ENCODE data around the gene KIZ.
A peak's percentile ranks its signal among the peaks of the same experiment; 100 is the strongest.

Gene KIZ

GRCh38 chr20:21125849-21126580 lies at the start of gene KIZ:
KIZ (plus strand) TSS chr20:21126082; CDS start chr20:21126116, 34 bp downstream.
- DNase-seq, result peak; percentile 97

DNA sequence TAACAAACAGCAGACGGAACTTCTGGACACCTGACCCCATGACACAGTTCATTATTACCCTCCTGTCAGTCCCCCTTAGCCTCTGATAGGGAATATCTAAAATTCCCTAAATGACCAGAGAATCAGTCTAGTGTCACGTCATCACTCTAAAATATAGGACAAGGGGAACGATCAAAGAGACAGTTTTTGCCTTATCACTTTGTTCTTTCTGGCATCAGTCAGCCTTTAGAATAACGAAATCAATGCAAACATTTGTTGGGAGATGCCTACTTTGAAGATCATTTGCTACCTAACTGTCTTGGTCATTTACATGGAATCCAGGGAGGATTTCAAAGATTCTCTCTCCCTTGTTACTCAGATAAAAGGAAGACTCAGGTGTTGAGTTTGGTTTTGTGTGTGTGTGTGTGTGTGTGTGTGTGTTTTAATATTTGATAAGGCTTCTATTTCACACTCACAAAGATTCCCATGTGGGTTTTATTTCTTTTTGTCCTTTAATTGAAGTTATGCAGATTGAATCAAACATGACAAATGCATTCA lies 48.0 kb upstream of the KIZ start:
- no peak for DNase-seq

DNA sequence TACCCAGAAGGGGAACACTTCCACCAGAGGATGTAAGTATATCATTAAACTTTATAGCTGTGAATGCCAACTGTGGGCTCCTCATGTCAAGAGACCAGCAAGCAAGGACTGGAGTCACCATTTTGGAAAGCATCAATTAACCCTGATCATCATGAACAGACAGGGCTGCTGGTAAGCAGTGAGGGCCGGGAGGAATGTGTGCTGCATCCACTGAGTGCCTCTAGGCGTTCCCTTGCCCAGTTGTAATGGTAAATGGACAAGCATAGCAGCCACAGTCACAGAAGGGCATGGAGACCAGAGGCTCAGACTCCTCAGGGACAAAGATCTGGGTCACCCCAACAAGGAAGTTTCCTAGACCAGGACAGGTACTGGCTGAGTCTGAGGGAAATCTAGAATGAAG lies 43.3 kb upstream of the KIZ start:
- no peak for DNase-seq

DNA sequence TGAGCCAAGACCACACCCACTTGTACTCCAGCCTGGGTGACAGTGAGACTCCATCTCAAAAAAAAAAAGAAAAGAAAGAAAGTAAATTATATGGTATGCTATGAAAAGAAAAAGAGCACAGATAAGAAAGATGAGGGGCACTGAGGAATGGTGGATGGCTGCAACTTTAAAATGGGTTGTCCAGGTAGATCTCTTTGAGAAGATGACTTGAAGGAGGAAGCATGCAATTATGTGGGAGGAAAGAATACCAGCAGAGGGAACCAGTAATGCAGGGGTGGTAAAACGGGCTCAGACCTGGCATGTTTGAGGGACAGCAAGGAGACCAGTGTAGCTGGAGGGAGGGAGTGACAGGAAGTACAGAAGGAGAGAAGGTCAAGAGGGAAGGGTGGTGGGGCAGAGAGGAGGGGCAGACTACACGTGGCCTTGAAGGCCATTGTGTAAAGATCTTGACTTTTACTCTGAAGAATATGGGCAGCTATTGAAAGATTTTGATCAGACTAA lies 42.0 kb upstream of the KIZ start:
- no peak for DNase-seq

DNA sequence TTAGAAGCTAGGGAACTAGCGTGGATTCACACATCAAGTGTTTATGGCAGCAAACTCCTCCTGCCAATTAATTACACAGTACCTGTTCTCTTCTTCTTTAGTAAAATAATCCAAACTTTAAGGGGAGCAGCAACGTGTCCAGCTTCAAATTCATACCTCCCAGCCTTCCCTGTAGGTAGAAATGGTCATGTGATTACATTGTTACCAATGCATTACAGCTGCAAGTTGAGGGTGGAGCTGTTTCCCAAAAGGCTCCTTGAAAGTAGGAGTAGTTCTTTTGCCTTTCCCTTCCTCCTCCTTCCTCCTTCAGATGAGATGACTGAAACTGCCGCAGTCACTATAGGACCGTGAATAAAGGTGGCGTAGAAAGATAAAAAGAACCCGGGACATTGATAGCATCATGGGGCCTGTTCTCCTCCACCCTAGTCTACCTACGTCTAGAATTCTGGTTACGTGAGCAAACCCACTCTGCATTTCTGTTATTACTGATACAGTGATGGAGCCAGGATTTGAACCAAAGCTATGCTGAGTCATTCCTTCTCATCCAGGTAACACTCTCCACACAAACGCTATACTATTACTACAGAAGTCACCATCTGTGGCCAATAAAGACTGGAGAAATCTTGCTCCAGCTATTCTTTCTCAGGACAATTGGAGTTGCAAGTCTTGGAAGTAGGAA lies 37.9 kb upstream of the KIZ start:
- no peak for DNase-seq

DNA sequence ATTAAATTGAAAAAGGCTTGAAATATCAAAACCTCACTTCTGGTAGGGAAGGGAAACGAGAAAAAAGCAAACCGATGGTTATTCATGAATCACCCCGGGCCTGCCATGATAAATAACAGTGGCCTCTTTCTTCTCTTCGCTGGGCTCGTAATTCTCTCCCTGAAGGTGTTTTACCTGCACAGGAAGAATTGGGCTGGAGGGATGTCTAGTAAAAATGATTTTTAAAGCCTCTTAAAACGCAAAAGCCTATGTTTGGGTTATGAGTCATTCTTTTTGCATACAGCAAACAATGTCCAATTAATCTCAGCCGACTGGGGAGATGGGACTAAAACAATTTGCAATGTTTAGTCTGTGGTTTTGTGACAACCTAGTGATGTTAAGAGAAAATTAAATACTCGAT lies 36.5 kb upstream of the KIZ start:
- DNase-seq, result no peak

DNA sequence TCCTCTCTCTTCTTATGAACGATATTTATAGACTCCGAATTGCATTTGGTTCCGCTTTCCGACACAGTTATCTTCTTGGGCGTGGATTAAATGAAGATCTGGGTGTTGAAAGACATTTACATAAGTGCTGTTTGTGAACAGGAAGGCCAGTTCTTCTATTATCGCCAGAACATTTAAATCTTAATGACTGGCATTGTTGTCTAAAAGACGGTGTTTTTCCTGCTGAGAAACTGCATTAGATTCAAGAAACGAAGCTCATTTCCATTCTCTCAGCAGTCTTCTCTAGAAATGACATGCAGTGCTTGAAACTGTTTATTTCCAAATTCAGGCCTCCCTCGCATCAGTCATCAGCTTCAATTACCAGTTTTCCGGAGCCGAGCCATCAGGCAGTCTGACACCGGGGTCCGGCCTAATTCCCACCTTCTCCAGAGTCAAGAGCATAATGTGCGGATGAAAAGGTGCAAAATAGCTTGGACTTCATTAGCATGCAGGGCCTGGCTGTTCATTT lies 35.7 kb upstream of the KIZ start:
- DNase-seq, result no peak

DNA sequence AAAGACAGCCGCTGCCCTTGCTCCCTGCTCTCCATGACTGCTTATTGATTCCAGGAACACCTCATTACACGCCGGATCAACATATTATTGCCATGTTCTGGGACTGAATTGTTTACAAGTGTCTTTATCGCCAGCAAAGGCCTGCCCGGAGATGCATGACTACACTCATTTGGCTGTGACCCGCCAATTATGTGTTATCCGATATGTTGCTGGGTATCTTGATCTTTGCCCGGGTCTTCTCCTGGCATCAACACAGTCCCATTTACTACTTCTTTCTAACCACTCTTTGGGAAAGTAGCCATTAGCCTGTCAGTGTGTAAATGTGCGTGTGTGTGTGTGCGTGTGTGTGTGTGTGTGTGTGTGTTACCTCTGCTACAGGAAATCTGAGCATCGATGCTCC lies 35.2 kb upstream of the KIZ start:
- DNase-seq, result no peak

DNA sequence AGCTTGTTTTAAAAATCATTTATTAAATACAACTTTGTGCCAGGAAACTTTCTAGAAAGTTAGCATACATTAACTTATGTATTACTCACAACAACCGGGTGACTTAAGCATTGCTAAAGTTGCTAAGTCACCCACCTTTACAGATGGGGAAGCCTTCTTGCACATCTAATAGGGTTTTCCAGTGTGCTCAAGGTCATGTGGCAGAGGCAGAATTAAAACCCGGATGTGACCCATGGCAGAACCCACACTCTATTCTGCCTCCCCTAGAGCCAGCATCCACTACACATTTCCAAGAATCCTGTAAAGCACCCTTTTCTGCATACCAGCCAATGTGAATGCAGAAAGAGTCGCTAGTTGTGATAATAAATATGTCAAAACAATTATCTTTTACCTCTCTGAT lies 33.1 kb upstream of the KIZ start:
- DNase-seq, result no peak

- no peak for DNase-seq
These were observed 29.4 kb upstream of the KIZ start for GRCh38 chr20:21096321-21097043.

DNA sequence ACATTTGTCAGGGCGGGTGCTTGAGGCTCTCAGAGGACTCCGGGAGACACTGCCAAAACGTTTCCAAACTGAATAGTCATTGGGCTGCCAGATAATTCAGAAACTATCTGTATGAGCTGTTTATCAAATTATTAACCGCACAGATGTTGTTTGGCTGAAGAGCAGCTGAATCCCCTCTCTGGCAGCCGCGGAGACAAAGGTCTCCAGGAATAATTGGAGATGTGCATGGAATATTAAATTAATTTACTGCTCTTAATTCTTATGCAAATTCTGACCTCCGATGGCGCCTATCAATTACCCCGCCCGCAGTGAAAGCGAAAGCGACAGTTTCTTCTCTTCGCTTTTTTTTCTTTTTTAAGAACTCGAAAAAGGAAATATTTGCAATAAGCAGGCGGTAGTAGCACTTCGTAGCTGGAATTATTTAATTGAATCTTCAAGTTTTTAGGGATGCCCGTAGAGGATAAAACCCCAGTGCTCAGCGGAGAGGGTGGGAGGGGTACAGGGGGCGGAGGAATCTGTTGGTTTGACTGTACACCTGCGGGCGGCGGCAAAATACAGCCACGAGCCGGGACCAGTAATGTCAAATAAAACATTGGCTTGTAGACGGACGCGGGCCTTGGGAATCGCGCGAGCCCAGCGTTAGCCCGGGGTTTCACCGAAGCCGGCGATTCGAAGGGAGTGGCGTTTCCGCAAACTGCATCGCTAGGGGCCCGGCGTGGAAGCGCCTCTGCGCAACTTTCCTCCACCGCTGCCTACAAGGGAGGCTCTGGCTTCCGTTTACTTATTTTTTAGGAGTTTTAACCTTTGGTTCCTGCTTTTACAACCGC lies 25.9 kb upstream of the KIZ start:
- peak; percentile 46 to 60 for DNase-seq

- peak in 1 of 2 experiments; percentile 19 for DNase-seq
These were observed 25.1 kb upstream of the KIZ start for GRCh38 chr20:21100578-21101452.

DNA sequence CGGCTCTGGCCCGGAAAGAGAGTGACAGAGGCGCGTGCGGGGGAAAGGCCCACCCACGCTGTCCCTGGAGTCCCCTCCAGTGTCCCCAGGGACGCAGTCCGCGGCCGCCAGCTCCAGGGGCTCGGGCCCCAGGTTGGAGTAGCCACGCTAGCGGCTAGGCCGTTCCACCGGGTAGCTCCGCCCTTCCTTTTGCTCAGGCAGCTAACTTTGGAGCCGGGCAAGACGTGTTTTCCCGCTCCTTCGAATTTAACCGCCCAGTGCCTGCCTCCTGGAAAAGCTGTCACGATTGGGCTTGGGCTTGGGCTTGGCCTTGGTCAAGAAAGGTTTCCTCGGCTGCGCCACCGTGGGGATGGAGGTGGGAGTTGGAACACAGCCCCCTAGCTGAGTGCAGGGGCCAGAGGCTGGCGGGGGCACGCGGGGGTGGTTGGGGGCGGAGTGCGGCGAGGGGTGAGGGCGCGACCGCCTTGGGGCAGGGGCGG lies 24.4 kb upstream of the KIZ start:
- DNase-seq, result peak in 1 of 2 experiments; percentile 30

DNA sequence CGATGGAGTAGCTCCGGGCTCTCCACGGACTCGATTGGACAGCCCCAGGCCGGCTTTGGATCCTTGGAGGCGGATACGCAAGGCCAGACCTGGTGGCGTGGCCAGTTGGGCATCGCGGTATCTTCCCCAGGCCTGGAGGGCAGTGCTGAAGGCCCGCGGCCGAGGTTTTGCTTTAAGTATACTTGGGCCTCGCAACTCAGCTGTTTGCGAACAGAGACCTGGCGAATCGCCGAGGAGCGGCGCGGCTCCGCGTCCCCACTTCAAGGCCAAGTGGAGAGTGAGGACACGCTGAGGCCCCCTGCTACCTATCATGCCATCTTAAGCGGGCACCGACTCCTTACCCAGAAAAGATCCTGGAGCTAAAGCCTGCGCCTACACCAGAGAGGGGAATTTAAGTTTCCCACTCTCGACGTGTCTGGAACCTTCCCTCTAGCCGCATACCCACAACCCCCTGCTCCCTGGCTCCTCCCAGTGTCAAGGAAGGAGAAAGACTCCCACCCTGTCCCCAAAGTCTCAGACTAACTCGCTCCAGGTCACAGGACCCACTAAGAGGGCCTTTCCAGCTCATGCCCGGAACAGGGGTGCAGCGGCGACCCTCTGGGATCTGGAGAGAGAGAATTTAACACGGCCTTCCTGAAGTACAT lies 23.8 kb upstream of the KIZ start:
- no peak for DNase-seq

DNA sequence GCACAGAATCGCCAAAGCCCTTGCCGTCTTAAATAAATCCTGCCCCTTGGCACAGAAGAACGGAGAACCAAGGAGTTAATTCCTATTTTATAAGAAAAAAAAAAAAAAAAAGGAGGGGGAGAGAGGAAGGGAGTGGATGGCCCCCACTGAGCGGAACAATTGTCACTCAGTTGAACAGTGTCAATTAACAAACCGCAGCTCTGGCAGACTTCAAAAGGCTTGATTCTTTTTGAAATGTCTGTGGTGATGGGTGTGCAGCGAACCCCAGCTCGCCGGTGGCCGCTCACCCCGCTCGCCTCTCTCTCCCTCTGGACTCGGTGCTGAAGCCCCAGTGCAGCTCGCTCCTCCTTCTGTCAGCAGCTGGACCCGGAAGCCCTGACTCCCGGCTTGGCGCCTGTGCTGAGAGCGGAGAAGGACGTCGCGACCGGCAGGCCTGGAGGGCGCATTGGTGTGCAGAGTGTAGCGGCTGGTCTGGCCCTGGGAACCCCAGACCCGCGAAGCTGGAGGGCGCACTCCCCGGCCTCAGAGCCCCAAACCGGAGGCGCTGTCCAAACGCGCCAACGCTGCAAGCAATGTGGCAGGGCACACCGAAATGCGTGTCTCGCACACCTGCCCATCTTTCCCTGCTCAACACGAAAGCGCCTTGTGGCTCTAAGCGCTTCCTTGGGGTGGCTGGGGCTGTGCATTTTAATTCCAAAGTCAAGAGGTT lies 23.1 kb upstream of the KIZ start:
- DNase-seq, result peak; percentile 31 to 51

- no peak for DNase-seq
These were observed 22.1 kb upstream of the KIZ start for GRCh38 chr20:21103582-21104465.

DNA sequence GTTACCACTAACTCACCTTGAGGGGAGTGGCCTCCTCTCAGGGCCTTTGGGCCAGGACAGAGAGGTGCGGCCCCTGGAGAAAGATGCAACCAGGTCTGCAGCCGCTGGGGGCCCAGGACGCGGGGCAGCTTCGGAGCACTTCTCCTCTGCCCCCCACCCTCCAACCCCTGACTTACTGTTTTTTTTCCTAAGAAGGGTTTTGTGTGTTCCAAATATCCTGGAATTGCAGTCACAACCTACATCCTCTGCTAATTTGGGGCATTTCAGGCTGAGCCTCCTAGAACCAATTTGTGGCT lies 21.5 kb upstream of the KIZ start:
- no peak for DNase-seq

DNA sequence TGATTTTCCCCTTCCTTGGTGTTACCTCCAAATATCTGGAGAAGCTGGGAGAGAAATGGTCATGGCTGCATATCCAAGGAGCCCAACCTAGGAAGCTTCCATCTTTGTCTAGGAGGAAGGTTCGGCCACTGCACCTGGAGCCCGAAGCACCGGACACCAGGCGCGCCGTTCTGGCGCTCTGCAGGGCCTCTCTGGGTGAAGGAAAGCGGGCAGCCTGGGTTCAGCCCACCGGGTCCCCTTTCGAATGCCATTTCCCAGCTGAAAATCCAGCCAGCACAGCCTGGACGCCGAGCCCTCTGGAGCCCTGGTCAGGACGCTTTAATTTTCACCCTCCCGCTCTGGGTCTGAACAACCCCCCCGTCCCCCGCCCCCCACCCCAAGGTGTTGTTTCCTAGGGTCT lies 21.0 kb upstream of the KIZ start:
- DNase-seq, result no peak
